SK-N-SH (cell line): ENCODE measurements around the gene PPP4R2. TPM values are rescaled to one million over a fixed set of nuclear protein-coding genes. Genes with fewer than 3 reads are reported as not detected.

Source experiments
- CTCF ChIA-PET: fragments of 300-600, 350-600 bp; formaldehyde crosslinking; extraction: SDS; loops from one replicate; lab custom pipeline; 2021; lab: Yijun Ruan, JAX
- POLR2A ChIA-PET: fragments of 350-600 bp; sonication (Branson Sonifier 250); formaldehyde crosslinking; extraction: SDS; loops from one replicate; lab custom pipeline; 2020; ENCODE audit warnings: antibody characterized with exemption, inconsistent platforms; lab: Yijun Ruan, JAX
- DNase-seq: peaks from one replicate; pipeline ENCODE4 v3.0.0; 2012
- H2AFZ ChIP-seq: fragments of 200-600 bp; sonication (generic); 2 replicates; pipeline ENCODE4 v1.8.1; 2016; ENCODE audit warnings: antibody characterized with exemption, mild to moderate bottlenecking, low read depth
- H3F3A ChIP-seq: fragments of 200-600 bp; sonication (generic); replicated peaks from 2 replicates; pipeline ENCODE3; 2016; ENCODE audit warnings: antibody characterized with exemption, mild to moderate bottlenecking; ENCODE audit not compliant: insufficient read depth
- H3K27ac ChIP-seq, 2 experiments: fragments of 200-500 bp in 1 of 2; fragments of 200-600 bp in 1 of 2; sonication (Bioruptor generic) in 1 of 2; sonication (generic), shearing (Covaris generic) in 1 of 2; 2 replicates each; pipeline versions ENCODE4 v1.5.1 to v1.6.1; 2014 to 2016; ENCODE audit warnings: low read depth in 2 of 2, inconsistent platforms in 1 of 2, low read length in 1 of 2, mild to moderate bottlenecking in 1 of 2, mixed read lengths in 1 of 2
- H3K27me3 ChIP-seq: fragments of 200-600 bp; sonication (generic), shearing (Covaris generic); 2 replicates; pipeline ENCODE4 v1.6.1; 2016; ENCODE audit warnings: mixed run types; ENCODE audit not compliant: insufficient read depth
- H3K36me3 ChIP-seq, 2 experiments: fragments of 200-500 bp in 1 of 2; fragments of 200-600 bp in 1 of 2; sonication (Bioruptor generic) in 1 of 2; sonication (generic) in 1 of 2; replicated peaks in 1 of 2; 2 replicates each; pipeline versions ENCODE3 to v1.5.1; 2014 to 2016; ENCODE audit warnings: low read length in 1 of 2, mild to moderate bottlenecking in 1 of 2; ENCODE audit not compliant: insufficient read depth in 2 of 2, control insufficient read depth in 1 of 2
- H3K4me1 ChIP-seq, 2 experiments: fragments of 200-500 bp in 1 of 2; fragments of 200-600 bp in 1 of 2; sonication (Bioruptor generic) in 1 of 2; sonication (generic), shearing (Covaris generic) in 1 of 2; 2 replicates each; pipeline versions ENCODE4 v1.5.1 to v1.6.1; 2014 to 2016; ENCODE audit warnings: low read depth in 1 of 2, low read length in 1 of 2, mixed run types in 1 of 2; ENCODE audit not compliant: insufficient read depth in 2 of 2, control insufficient read depth in 1 of 2
- H3K4me2 ChIP-seq: fragments of 200-600 bp; sonication (generic), shearing (Covaris generic); 2 replicates; pipeline ENCODE4 v1.6.1; 2017; ENCODE audit warnings: mixed run types
- H3K4me3 ChIP-seq, 2 experiments: fragments of 200-500 bp in 1 of 2; fragments of 200-600 bp in 1 of 2; sonication (Bioruptor generic) in 1 of 2; sonication (generic), shearing (Covaris generic) in 1 of 2; 2 replicates each; pipeline versions ENCODE4 v1.5.1 to v1.8.1; 2014 to 2016; ENCODE audit warnings: low read depth in 2 of 2, inconsistent platforms in 1 of 2, low read length in 1 of 2, mild to moderate bottlenecking in 1 of 2, mixed read lengths in 1 of 2, moderate library complexity in 1 of 2
- H3K79me2 ChIP-seq: fragments of 200-600 bp; sonication (generic); 2 replicates; pipeline ENCODE4 v1.8.1; 2017; ENCODE audit warnings: mild to moderate bottlenecking; ENCODE audit not compliant: insufficient read depth
- H3K9ac ChIP-seq: fragments of 200-600 bp; sonication (generic); 2 replicates; pipeline ENCODE4 v1.6.1; 2017; ENCODE audit warnings: mixed run types
- H3K9me2 ChIP-seq: fragments of 200-600 bp; sonication (generic); 2 replicates; pipeline ENCODE4 v1.6.1; 2017; ENCODE audit warnings: mixed run types
- H3K9me3 ChIP-seq: fragments of 200-600 bp; sonication (generic); 2 replicates; pipeline ENCODE4 v1.6.1; 2017; ENCODE audit warnings: mixed run types, mild to moderate bottlenecking, moderate library complexity
- H4K20me1 ChIP-seq: fragments of 200-600 bp; sonication (generic); 2 replicates; pipeline ENCODE4 v1.6.1; 2017; ENCODE audit warnings: mild to moderate bottlenecking, mixed run types; ENCODE audit not compliant: insufficient read depth
- ELF1 ChIP-seq: IDR thresholded peaks from 2 replicates; pipeline ENCODE4 v1.4.0; 2012
- EZH2phosphoT487 ChIP-seq: fragments of 200-600 bp; sonication (generic); IDR thresholded peaks from 2 replicates; pipeline ENCODE4 v1.6.1; 2017; ENCODE audit warnings: low read depth, mixed run types, mild to moderate bottlenecking, antibody characterized with exemption, moderate library complexity, borderline replicate concordance
- FOSL2 ChIP-seq: IDR thresholded peaks from 2 replicates; pipeline ENCODE4 v1.4.0; 2012; ENCODE audit warnings: low read depth, mild to moderate bottlenecking, moderate library complexity, borderline replicate concordance
- GABPA ChIP-seq: IDR thresholded peaks from 2 replicates; pipeline ENCODE4 v1.4.0; 2012; ENCODE audit warnings: low read depth, mild to moderate bottlenecking
- GATA2 ChIP-seq: sonication (generic); formaldehyde crosslinking; IDR thresholded peaks from 2 replicates; pipeline ENCODE4 v1.5.0; 2020; ENCODE audit warnings: mild to moderate bottlenecking, missing genetic modification reagents
- JUND ChIP-seq: IDR thresholded peaks from 2 replicates; pipeline ENCODE4 v1.4.0; 2012
- MEF2A ChIP-seq: IDR thresholded peaks from 2 replicates; pipeline ENCODE4 v1.4.0; 2012; ENCODE audit warnings: low read depth, borderline replicate concordance
- MXI1 ChIP-seq: IDR thresholded peaks from 2 replicates; pipeline ENCODE4 v1.6.1; 2012; ENCODE audit warnings: mild to moderate bottlenecking, low read depth, low read length, improper control_type of control experiment
- NRF1 ChIP-seq: IDR thresholded peaks from 2 replicates; pipeline ENCODE4 v1.6.1; 2012; ENCODE audit warnings: low read depth, mild to moderate bottlenecking, low read length
- POLR2AphosphoS5 ChIP-seq: IDR thresholded peaks from 2 replicates; pipeline ENCODE4 v1.6.1; 2012; ENCODE audit warnings: low read depth, low read length
- RAD21 ChIP-seq: IDR thresholded peaks from 2 replicates; pipeline ENCODE4 v1.6.1; 2012; ENCODE audit warnings: mild to moderate bottlenecking, low read length
- REST ChIP-seq: IDR thresholded peaks from 2 replicates; pipeline ENCODE4 v1.6.1; 2012; ENCODE audit warnings: mild to moderate bottlenecking, low read depth, low read length, moderate library complexity
- RXRA ChIP-seq: IDR thresholded peaks from 2 replicates; pipeline ENCODE4 v1.4.0; 2012; ENCODE audit warnings: low read depth, mild to moderate bottlenecking, borderline replicate concordance
- SIN3A ChIP-seq: IDR thresholded peaks from 2 replicates; pipeline ENCODE4 v1.6.1; 2012; ENCODE audit warnings: low read depth, mild to moderate bottlenecking, low read length, moderate library complexity, borderline replicate concordance
- TAF1 ChIP-seq: IDR thresholded peaks from 2 replicates; pipeline ENCODE4 v1.6.1; 2012; ENCODE audit warnings: low read depth, mild to moderate bottlenecking, low read length, moderate library complexity, borderline replicate concordance
- TEAD4 ChIP-seq: IDR thresholded peaks from 2 replicates; pipeline ENCODE4 v1.4.0; 2012; ENCODE audit warnings: mild to moderate bottlenecking, borderline replicate concordance; ENCODE audit not compliant: insufficient read depth
- YY1 ChIP-seq: IDR thresholded peaks from 2 replicates; pipeline ENCODE4 v1.4.0; 2012; ENCODE audit warnings: low read depth, mild to moderate bottlenecking
- ZBTB33 ChIP-seq: IDR thresholded peaks from 2 replicates; pipeline ENCODE4 v1.4.0; 2012; ENCODE audit warnings: low read depth, borderline replicate concordance
- WGBS: methylation state at CpG from one replicate; pipeline ENCODE4 v1.1.6; 2017; ENCODE audit warnings: low lambda C conversion rate; 5-methylcytosine and 5-hydroxymethylcytosine counted together
- polyA plus RNA-seq, 3 experiments: library from polyadenylated mRNA; depleted of rRNA; stranded (reverse); fragments of >200 nt; gene quantifications; 2 replicates each; pipeline ENCODE4 v1.2.3, GENCODE V29; 2012

Gene PPP4R2
- polyA plus RNA-seq, 1 of the 3 experiments (the other 2 are of a cell fraction): 8.9 TPM

- Histone ChIP-seq H2AFZ (no peak overlapping the region), H3K79me2 (no peaks in the 10 kb centered on the region), H4K20me1 (no peaks in the 10 kb centered on the region), H3K9me2 (no peaks in the 10 kb centered on the region), H3K9me3 (0 out of 2 replicates have a peak, but pooled peaks cover 7% of the 10 kb centered on the region), H3K27me3 (no peaks in the 10 kb centered on the region), H3K27ac (no peak overlapping the region), H3F3A (no peaks in the 10 kb centered on the region), H3K9ac (no peak overlapping the region), H3K4me1 (no peaks in the 10 kb centered on the region), H3K36me3 (no peaks in the 10 kb centered on the region), H3K4me3 (no peak overlapping the region), H3K4me2 (no peak overlapping the region)
- no peak for DNase-seq
- CTCF ChIA-PET: no interaction called here
- WGBS: 77% methylated on average over 1 of the region's 1 CpG
- TF ChIP-seq POLR2AphosphoS5 (no peak), SIN3A (no peak), TEAD4 (no peak), ZBTB33 (no peak), YY1 (no peak), ELF1 (no peak), MXI1 (no peak), REST (no peak), MEF2A (no peak), GATA2 (CRISPR knock-in tag) (no peak), RXRA (no peak), RAD21 (no peak), NRF1 (no peak), TAF1 (no peak), GABPA (no peak), JUND (no peak), EZH2phosphoT487 (no peak), FOSL2 (no peak)
- POLR2A ChIA-PET: no interaction called here
Observed at GRCh38 chr3:72985576-72985975, 11.0 kb upstream of the PPP4R2 start.
